Activated CD4-positive, alpha-beta memory T cell treated with anti-CD3 and anti-CD28 coated beads, Interleukin-2, amount 10 ng/mL, durations not matched to agents 7 days and 5 days (primary cell): ENCODE data around the gene HSF5. TPM values are rescaled to one million over a fixed set of nuclear protein-coding genes. Genes with fewer than 3 reads are reported as not detected.
"Not testable (repeated sequence)": the region's sequence is repeated elsewhere in the genome, so short reads cannot be mapped to it uniquely, and the experiment has no call there.

Experiments
- CTCF ChIA-PET: fragments of 350-600 bp; sonication (Branson Sonifier 250); formaldehyde crosslinking; loops from one replicate; lab custom pipeline; 2021; ENCODE audit warnings: antibody characterized with exemption, inconsistent platforms; lab: Charles Lee
- POLR2A ChIA-PET: fragments of 350-600 bp; sonication (Branson Sonifier 250); formaldehyde crosslinking; loops from one replicate; lab custom pipeline; 2021; ENCODE audit warnings: antibody characterized with exemption; lab: Charles Lee
- DNase-seq: peaks from one replicate; pipeline ENCODE4 v3.0.0-alpha.2; 2020
- H3K27ac Mint-ChIP-seq: one replicate; pipeline ENCODE4 v1.8.0; 2021; ENCODE audit warnings: mild to moderate bottlenecking, mixed read lengths
- H3K27me3 Mint-ChIP-seq: one replicate; pipeline ENCODE4 v1.8.0; 2021; ENCODE audit warnings: mixed read lengths
- H3K36me3 Mint-ChIP-seq: one replicate; pipeline ENCODE4 v1.8.0; 2021; ENCODE audit warnings: low read depth, mixed read lengths
- H3K4me1 Mint-ChIP-seq: one replicate; pipeline ENCODE4 v1.8.0; 2021; ENCODE audit warnings: mixed read lengths
- H3K4me3 Mint-ChIP-seq: one replicate; pipeline ENCODE4 v1.8.0; 2021; ENCODE audit warnings: mild to moderate bottlenecking, mixed read lengths
- H3K9me3 Mint-ChIP-seq: one replicate; pipeline ENCODE4 v1.8.0; 2021; ENCODE audit warnings: mixed read lengths
- total RNA-seq, 2 experiments: library from RNA; stranded (reverse); gene quantifications; one replicate each; pipeline ENCODE4 v1.2.3, GENCODE V29; 2021

Gene HSF5
- total RNA-seq, 2 experiments from 2014 or later: 0.40 to 0.70 TPM

DNA sequence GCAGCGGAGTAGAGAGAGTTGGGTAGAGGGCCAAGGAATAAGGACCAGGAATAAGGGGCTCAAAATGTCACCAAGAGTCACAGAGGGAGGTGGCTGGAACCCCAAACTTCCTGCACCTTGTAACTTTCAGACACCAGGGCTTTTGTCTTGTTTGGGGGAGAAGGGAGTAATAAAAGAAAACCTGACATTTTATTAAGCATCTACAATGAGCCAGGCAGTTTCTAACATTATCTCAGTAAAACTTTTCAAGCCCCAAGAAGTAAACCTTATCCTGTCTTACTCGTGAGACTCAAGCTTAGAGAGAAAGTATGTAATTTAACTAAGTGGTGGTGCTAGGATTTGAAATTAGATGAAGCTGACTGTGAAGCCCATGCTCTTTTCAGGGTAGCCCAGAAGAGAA lies 27.1 kb upstream of the HSF5 start:
- ChIA-PET CTCF (interaction anchor here (0.7 to 2.8 kb wide), 7 partner anchors 12 to 1061 kb away, joined by 3 to 17 read pairs (median 4); partner anchors contain the start of gene HSF5), POLR2A (interaction anchor here (1.0 to 4.8 kb wide), 12 partner anchors 9 to 508 kb away, joined by 3 to 71 read pairs (median 8); partner anchors contain the start of genes HSF5, SRSF1 and SUPT4H1)
- no peak for DNase-seq
- Mint-ChIP-seq H3K9me3 (no peaks in the 10 kb centered on the region), H3K36me3 (peaks cover 28% of the 10 kb centered on the region), H3K4me3 (peak overlapping the region; percentile 85), H3K27me3 (no peaks in the 10 kb centered on the region), H3K27ac (peak overlapping the region; percentile 97), H3K4me1 (peaks cover 70% of the 10 kb centered on the region)

DNA sequence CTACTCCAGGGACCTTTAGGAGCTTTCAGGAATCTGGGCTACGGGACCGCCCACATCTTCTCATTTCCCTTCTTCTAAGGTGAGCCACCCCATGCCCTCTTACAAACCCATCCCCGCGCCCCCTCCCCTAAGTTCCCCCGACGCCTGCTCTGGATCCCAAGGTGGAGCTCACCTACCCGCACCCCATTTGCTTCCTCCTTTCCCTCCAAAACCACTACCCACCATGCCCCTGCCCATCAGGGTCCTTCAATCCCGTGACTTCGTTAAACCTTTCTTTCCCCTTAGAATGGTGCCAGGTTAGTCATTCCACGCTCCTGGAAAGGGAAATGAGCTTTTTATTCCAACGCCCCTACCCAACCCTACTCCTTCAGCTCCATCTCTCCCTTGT lies 26.6 kb upstream of the HSF5 start:
- DNase-seq: no peak
- Mint-ChIP-seq H3K9me3 (no peaks in the 10 kb centered on the region), H3K4me1 (peaks cover 70% of the 10 kb centered on the region), H3K4me3 (peak overlapping the region; percentile 85), H3K27ac (peak overlapping the region; percentile 97), H3K36me3 (peaks cover 33% of the 10 kb centered on the region), H3K27me3 (no peaks in the 10 kb centered on the region)
- POLR2A ChIA-PET: interaction anchor here (1.0 to 4.8 kb wide), 13 partner anchors 9 to 508 kb away, joined by 3 to 71 read pairs (median 8); partner anchors contain the start of genes HSF5, SRSF1 and SUPT4H1
- CTCF ChIA-PET: interaction anchor here (0.7 to 2.8 kb wide), 7 partner anchors 12 to 1061 kb away, joined by 3 to 17 read pairs (median 4); partner anchors contain the start of gene HSF5

DNA sequence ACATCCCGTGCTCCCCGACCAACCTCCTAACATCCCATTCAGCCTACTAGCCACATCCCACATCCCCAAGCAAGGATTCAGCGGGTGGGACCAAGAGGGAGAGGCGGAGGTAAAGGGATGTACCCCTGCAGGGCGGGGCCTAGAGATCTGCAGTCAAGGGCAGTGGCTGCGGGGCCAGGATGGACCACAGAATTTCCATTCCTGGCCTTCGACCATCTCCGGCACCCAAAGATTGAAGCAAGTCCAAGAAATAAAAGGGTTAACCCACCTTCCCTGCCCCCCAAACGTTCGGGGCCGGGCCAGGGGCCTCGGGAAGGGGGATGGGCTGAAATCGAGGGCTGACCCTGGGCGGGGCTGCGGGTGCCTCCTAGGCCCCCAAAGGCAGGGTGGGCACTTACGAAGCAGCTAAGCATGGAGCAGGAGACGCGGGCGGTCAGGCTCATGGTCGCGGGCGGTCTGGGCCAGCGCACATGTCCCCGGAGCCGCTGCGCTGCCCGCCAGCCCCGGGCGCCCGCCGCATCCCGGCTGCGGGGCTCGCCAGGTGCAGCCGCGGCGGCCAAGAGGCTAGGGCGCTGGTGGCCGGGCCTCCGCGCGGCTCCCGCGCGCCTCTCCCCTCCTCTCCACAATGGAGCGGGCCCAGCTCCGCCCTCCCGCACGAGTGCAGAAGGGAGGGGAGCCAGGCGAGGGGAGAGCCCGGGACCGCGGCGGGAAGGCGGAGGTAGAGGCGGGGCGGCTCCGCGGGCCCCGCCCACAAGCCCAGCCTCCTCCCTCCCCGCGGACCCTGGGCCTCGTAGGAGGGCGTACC lies 26.0 kb upstream of the HSF5 start, which contains the start of gene MTMR4:
Gene MTMR4 (minus strand): TSS at position 674 of the 805 bp plus-strand sequence. CDS start 231 bp downstream, at position 443.
- Mint-ChIP-seq H3K27ac (peak within 1 kb of the TSS; percentile 97), H3K4me3 (peak within 1 kb of the TSS; percentile 85), H3K9me3 (no peaks in the 10 kb centered on the region), H3K36me3 (peaks cover 35% of the 10 kb centered on the region), H3K27me3 (no peaks in the 10 kb centered on the region), H3K4me1 (peaks cover 71% of the 10 kb centered on the region)
- CTCF ChIA-PET: interaction anchor here (1.0 to 2.8 kb wide), 7 partner anchors 11 to 491 kb away, joined by 3 to 17 read pairs (median 5); partner anchors contain the start of gene HSF5
- peak; percentile 82 for DNase-seq
- POLR2A ChIA-PET: interaction anchor here (0.9 to 4.8 kb wide), 13 partner anchors 8 to 239 kb away, joined by 3 to 71 read pairs (median 8); partner anchors contain the start of genes HSF5, RAD51C, SUPT4H1 and TEX14

DNA sequence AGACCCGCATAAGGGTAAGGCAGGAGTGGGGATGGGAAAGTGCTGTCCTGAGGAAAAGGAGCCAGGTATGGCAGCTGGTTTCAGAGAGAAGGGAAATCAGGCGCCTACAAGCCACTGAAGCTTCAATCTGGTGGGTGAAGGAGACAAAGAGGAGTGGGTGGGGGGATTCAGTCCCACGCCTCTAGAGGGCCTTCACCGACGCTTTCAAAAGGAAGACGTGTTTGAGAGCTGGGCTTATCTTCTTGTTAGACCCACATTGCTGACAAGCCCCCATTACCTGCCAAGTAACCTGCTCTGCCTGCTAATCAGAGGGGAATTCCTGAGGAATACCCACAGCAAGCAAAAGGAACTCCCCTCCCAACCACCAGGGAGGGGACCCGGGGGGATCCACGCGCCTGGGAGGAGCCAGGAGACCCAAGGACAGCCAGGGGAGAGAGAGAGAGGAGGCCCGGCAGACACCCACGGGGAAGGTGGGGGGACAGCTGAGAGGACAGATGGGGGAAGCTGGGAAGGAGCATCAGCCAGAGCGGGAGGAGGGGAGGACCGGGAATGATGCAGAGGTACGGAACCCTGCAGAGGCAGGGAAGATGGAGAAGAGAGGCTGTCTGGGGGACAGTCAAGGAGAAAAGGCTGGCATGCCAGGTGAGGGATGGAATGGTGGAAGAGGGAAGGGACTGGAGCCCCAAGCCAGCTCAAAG lies 25.2 kb upstream of the HSF5 start:
- H3K4me1 Mint-ChIP-seq: peaks cover 67% of the 10 kb centered on the region
- CTCF ChIA-PET: interaction anchor here (0.5 to 2.8 kb wide), 3 partner anchors 25 to 1451 kb away, joined by 4 to 17 read pairs (median 7); partner anchors contain the start of genes HSF5 and RNFT1
- POLR2A ChIA-PET: interaction anchor here (0.9 to 4.8 kb wide), 7 partner anchors 8 to 191 kb away, joined by 3 to 71 read pairs (median 5); partner anchors contain the start of genes HSF5, RAD51C and TEX14
- no peak for DNase-seq
- peak overlapping the region; percentile 61 for H3K27ac Mint-ChIP-seq
- peaks cover 42% of the 10 kb centered on the region for H3K36me3 Mint-ChIP-seq
- H3K27me3 Mint-ChIP-seq: no peaks in the 10 kb centered on the region
- no peaks in the 10 kb centered on the region for H3K9me3 Mint-ChIP-seq
- H3K4me3 Mint-ChIP-seq: peak overlapping the region; percentile 85

DNA sequence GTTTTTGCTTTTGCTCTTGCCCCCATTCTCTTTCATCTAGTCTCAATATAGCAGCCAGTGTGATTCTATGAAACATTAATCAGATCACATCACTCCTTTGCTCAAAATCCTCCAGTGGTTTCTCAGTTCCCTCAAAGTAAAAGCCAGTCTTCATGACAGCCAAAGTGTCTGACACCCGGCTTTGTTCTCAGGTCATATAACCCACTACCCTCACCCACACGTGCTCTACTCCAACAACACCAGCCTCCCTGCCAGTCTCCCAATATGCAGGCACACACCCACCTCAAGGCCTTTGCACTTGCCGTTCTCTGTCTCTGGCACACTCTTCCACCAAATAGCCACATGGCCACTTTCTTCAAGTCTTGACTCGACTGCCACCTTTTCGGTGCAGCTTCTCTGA lies 21.9 kb upstream of the HSF5 start:
- DNase-seq: no peak
- Mint-ChIP-seq H3K9me3 (no peaks in the 10 kb centered on the region), H3K27me3 (no peaks in the 10 kb centered on the region), H3K36me3 (peaks cover 63% of the 10 kb centered on the region), H3K4me1 (peaks cover 43% of the 10 kb centered on the region), H3K4me3 (no peak overlapping the region), H3K27ac (no peak overlapping the region)
- POLR2A ChIA-PET: no interaction called here
- CTCF ChIA-PET: no interaction called here

DNA sequence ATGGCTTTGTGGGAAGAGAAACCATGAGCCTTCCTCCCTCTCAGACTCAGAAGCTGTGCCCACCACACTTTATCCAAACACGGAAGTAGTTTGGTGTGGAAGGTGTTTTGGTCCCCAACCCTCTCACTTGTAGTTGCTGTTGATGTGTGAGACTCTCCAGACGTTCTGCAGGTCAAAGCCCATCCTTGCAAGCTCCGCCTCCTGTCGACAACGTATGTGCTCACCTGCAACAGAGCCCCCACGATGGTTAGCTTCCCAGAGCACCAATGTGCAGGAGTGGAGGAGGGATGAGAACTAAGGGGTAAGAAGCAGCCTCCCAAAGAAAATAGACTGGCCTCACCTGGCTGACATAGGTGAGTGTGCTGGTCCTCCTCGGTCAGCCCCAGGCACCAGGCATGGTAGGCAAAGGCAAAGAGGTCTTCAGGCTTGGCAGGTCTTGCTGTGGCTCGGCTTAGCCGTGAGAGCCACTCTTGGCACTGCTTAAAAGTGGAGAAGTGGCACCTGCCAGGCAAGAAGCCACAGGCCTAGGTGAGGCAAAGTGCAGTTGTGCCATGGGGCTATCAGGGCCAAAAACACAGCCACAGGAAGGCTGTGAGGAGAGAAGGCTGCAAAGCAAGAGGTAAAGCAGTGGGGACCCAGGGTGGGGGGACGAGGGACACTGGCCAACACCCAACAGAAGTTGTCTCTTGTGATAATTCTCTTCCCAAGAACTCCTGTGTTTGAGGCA lies 20.3 kb upstream of the HSF5 start:
- H3K27ac Mint-ChIP-seq: no peak overlapping the region
- POLR2A ChIA-PET: interaction anchor here (1.9 kb wide), 1 partner anchor 123 kb away, joined by 11 read pairs; no protein-coding TSS in a partner anchor
- H3K36me3 Mint-ChIP-seq: peaks cover 79% of the 10 kb centered on the region
- no peaks in the 10 kb centered on the region for H3K9me3 Mint-ChIP-seq
- H3K4me3 Mint-ChIP-seq: no peak overlapping the region
- H3K27me3 Mint-ChIP-seq: no peaks in the 10 kb centered on the region
- CTCF ChIA-PET: no interaction called here
- peaks cover 35% of the 10 kb centered on the region for H3K4me1 Mint-ChIP-seq
- DNase-seq: no peak

DNA sequence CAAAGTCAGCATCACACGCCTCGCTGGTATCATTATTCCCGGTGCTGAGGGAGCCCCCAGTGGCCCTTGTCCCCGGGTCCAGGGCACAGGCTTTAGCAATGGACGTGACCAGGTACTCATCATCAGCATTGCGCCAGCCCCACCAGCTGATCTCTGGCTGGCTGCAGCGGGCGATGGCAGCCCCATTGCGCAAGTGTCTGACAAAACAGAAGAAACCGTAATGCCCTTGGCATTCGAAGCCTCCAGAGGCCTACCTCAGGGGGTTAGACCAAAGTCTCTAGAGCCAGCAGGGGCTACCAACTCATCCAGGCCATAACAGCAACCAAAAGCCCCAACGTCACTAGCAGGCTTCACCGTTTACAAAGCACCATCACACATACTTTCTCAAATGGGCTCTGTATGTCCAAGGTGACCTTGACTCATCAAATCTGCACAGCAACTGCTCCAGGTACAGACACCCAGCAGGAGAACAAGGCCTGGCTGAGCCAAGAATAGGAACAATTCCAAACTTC lies 19.0 kb upstream of the HSF5 start:
- ChIA-PET POLR2A (interaction anchor here (1.0 to 1.9 kb wide), 2 partner anchors 15 to 124 kb away, joined by 4 to 11 read pairs; no protein-coding TSS in a partner anchor), CTCF (interaction anchor here (1.9 kb wide), 1 partner anchor 19 kb away, joined by 5 read pairs; the partner anchor contains the start of gene HSF5)
- no peak overlapping the region for H3K27ac Mint-ChIP-seq
- no peak for DNase-seq
- H3K36me3 Mint-ChIP-seq: peaks cover 85% of the 10 kb centered on the region
- H3K27me3 Mint-ChIP-seq: no peaks in the 10 kb centered on the region
- no peak overlapping the region for H3K4me3 Mint-ChIP-seq
- no peaks in the 10 kb centered on the region for H3K9me3 Mint-ChIP-seq
- peaks cover 22% of the 10 kb centered on the region for H3K4me1 Mint-ChIP-seq

DNA sequence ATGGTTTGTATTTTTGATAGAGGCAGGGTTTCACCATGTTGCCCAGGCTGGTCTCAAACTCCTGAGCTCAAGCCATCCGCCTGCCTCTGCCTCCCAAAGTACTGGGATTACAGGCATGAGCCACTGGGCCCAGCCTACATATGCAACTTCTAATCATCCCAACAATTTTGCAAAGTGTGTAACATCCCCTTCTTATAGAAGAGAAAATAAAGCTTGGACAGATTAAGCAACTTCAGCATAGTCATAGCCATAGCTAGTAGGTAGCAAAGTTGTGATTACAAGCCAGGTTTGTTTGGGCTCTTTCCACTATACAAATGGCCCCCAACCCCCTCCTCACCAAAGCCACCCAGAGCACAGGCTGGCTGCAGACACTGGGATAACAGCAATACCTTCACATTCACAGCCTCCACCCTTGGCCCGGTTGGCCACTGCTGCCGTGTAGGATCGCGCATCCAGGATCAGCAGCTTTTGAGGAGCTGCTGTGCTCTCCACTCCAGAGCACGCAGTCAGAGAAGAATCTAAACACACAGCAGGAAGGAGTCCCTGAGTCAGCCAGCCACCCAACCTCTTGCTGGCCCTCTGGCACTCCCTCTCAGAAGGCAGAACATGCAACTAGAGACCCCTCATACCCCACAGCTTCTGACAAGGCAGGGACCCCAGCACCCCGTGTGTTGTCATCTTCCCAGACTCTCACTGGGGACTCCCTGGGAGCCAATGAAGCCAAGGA lies 18.3 kb upstream of the HSF5 start:
- CTCF ChIA-PET: interaction anchor here (1.4 to 1.9 kb wide), 2 partner anchors 19 to 256 kb away, joined by 4 to 5 read pairs; partner anchors contain the start of gene HSF5
- POLR2A ChIA-PET: interaction anchor here (0.7 to 1.5 kb wide), 6 partner anchors 9 to 156 kb away, joined by 3 to 4 read pairs (median 3); no protein-coding TSS in a partner anchor
- DNase-seq: no peak
- no peaks in the 10 kb centered on the region for H3K27me3 Mint-ChIP-seq
- H3K4me1 Mint-ChIP-seq: peaks cover 17% of the 10 kb centered on the region
- H3K36me3 Mint-ChIP-seq: peaks cover 79% of the 10 kb centered on the region
- H3K9me3 Mint-ChIP-seq: no peaks in the 10 kb centered on the region
- H3K4me3 Mint-ChIP-seq: no peak overlapping the region
- H3K27ac Mint-ChIP-seq: no peak overlapping the region

DNA sequence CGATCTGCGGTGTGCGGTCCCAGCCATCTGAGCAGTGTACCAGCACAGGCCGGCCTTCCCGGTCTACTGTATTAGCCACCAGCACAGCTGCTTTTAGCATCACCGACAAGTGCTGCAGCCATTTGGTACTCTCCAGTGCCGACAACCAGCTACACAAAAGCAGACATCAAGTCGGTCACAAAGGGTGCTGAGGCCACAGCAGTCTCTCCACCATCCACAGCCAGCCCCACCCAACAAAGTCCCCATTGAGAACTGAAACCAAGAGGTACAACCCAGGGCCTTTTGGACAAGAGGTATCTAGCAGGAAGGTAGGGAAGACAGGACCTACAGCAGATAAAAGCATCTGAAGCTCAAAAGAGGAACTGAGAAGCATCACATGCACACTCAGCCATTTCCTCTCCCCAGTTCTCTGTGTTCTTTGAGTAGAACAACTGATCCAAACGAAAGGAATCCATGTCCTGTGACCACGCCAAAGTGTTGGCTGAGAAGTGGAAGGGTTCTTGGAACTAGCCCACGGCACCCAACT lies 16.7 kb upstream of the HSF5 start:
- CTCF ChIA-PET: interaction anchor here (1.4 kb wide), 1 partner anchor 255 kb away, joined by 4 read pairs; no protein-coding TSS in a partner anchor
- Mint-ChIP-seq H3K4me3 (no peak overlapping the region), H3K4me1 (peaks cover 5% of the 10 kb centered on the region), H3K27ac (no peak overlapping the region), H3K36me3 (peaks cover 65% of the 10 kb centered on the region), H3K27me3 (no peaks in the 10 kb centered on the region), H3K9me3 (no peaks in the 10 kb centered on the region)
- POLR2A ChIA-PET: interaction anchor here (1.1 to 1.5 kb wide), 4 partner anchors 9 to 421 kb away, joined by 3 read pairs; partner anchors contain the start of genes DYNLL2 and MTMR4
- no peak for DNase-seq

DNA sequence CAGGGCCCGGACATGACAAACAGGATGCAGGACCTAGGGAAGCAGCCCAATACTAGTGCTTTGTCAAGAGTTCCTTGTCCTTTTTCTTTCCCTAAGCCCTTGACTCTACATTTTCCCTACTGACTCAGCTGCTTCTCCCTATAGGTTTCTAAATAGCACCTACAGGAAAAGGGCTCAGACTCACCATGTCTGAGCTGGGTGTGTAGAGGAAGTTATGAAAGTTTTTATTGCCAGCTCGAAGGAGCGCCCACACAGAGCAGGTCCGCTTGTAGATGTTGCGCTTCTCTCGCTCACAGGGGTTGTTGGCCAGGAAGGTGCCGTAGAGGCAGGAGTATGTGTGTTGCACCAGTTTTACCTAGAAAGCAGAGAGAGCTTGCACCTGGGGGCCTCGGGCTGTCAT lies 15.7 kb upstream of the HSF5 start:
- ChIA-PET POLR2A (no interaction called here), CTCF (no interaction called here)
- Mint-ChIP-seq H3K4me1 (peaks cover 2% of the 10 kb centered on the region), H3K27me3 (no peaks in the 10 kb centered on the region), H3K9me3 (no peaks in the 10 kb centered on the region), H3K27ac (no peak overlapping the region), H3K4me3 (no peak overlapping the region), H3K36me3 (peaks cover 63% of the 10 kb centered on the region)
- DNase-seq: no peak

DNA sequence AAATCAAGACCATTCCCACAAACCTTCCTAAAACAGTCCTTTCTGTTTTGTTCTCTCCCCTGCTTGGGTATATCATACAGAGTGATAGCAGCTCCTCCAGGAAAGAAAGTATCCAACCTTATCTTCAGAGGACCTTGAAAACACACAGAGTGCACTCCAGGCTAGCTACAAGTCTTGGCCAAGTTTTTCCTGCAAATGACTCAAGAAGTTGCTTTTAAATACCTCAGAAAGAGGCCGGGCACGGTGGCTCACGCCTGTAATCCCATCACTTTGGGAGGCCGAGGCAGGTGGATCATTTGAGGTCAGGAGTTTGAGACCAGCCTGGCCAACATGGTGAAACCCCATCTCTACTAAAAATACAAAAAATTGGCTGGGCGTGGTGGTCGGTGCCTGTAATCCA lies 14.9 kb upstream of the HSF5 start:
- CTCF ChIA-PET: interaction anchor here (0.9 kb wide), 1 partner anchor 12 kb away, joined by 5 read pairs; the partner anchor contains the start of gene MTMR4
- not testable (repeated sequence) for DNase-seq, H3K27ac Mint-ChIP-seq, H3K27me3 Mint-ChIP-seq, H3K4me1 Mint-ChIP-seq, H3K4me3 Mint-ChIP-seq, H3K9me3 Mint-ChIP-seq
- POLR2A ChIA-PET: interaction anchor here (1.1 kb wide), 1 partner anchor 13 kb away, joined by 3 read pairs; no protein-coding TSS in a partner anchor
- H3K36me3 Mint-ChIP-seq: peaks cover 60% of the 10 kb centered on the region
